Endothelial cell of umbilical vein (primary cell): ENCODE measurements around the gene RAB17. TPM values are rescaled to one million over a fixed set of nuclear protein-coding genes. Genes with fewer than 3 reads are reported as not detected.

ENCODE experiments used
- BruUV-seq: library from RNA; stranded (reverse); fragments of 400-500 nt; replicated peaks from 2 replicates; lab custom pipeline; 2021; lab: Mats Ljungman, UMichigan
- CTCF ChIA-PET: fragments of 300-600, 350-600 bp; sonication (Branson Sonifier 250); formaldehyde crosslinking; loops from one replicate; lab custom pipeline; 2021; ENCODE audit warnings: antibody characterized with exemption, inconsistent platforms; lab: Charles Lee
- POLR2A ChIA-PET: fragments of 300-600, 350-600 bp; sonication (Branson Sonifier 250); formaldehyde crosslinking; loops from one replicate; lab custom pipeline; 2021; ENCODE audit warnings: antibody characterized with exemption, inconsistent platforms; lab: Charles Lee
- DNase-seq: peaks from one replicate; pipeline ENCODE4 v3.0.0-alpha.2; 2011; ENCODE audit warnings: low read depth, low spot score
- FAIRE-seq: peaks from 2 replicates; lab custom pipeline; 2011; peaks lifted over from hg19 to GRCh38; lab: Jason Lieb, UNC
- H2AFZ ChIP-seq: 2 replicates; pipeline ENCODE4 v1.6.0; 2012; ENCODE audit warnings: low read depth, low read length, control low read depth, inconsistent platforms
- H3K27ac ChIP-seq: 2 replicates; pipeline ENCODE4 v1.5.1; 2011; ENCODE audit warnings: low read depth, mild to moderate bottlenecking, control low read depth, low read length, moderate library complexity; ENCODE audit not compliant: insufficient read depth
- H3K27me3 ChIP-seq, 2 experiments: 2 replicates each; pipeline versions ENCODE4 v1.6.0 to v1.6.1; 2011; ENCODE audit warnings: low read length in 2 of 2, mixed read lengths in 1 of 2; ENCODE audit not compliant: control insufficient read depth in 2 of 2, insufficient read depth in 2 of 2
- H3K36me3 ChIP-seq, 2 experiments: 2 replicates in 1 of 2; 3 replicates in 1 of 2; pipeline ENCODE4 v1.5.1; 2011; ENCODE audit warnings: low read length in 2 of 2, mild to moderate bottlenecking in 1 of 2, moderate library complexity in 1 of 2; ENCODE audit not compliant: control insufficient read depth in 2 of 2, insufficient read depth in 2 of 2; ENCODE audit errors: extremely low read depth in 1 of 2
- H3K4me1 ChIP-seq: 3 replicates; pipeline ENCODE4 v1.5.1; 2011; ENCODE audit warnings: mild to moderate bottlenecking, low read length; ENCODE audit not compliant: control insufficient read depth, insufficient read depth; ENCODE audit errors: extremely low read depth
- H3K4me2 ChIP-seq: 2 replicates; pipeline ENCODE4 v1.6.1; 2011; ENCODE audit warnings: low read length, control low read depth, mixed read lengths; ENCODE audit not compliant: insufficient read depth
- H3K4me3 ChIP-seq, 3 experiments: fragments of 200-600 bp in 1 of 3; sonication (generic), shearing (Covaris generic) in 1 of 3; replicated peaks in 1 of 3; 2 replicates each; pipeline ENCODE4 v1.5.1; 2011 to 2016; ENCODE audit warnings: control low read depth in 3 of 3, low read length in 3 of 3, mild to moderate bottlenecking in 2 of 3, inconsistent platforms in 1 of 3, low read depth in 1 of 3, moderate library complexity in 1 of 3; ENCODE audit not compliant: insufficient read depth in 1 of 3
- H3K79me2 ChIP-seq: 2 replicates; pipeline ENCODE4 v1.6.0; 2012; ENCODE audit warnings: low read length, inconsistent platforms; ENCODE audit not compliant: control insufficient read depth, insufficient read depth
- H3K9ac ChIP-seq: replicated peaks from 2 replicates; pipeline ENCODE3; 2011; ENCODE audit warnings: low read length, control low read depth; ENCODE audit not compliant: insufficient read depth; ENCODE audit errors: extremely low read depth
- H3K9me1 ChIP-seq: replicated peaks from 3 replicates; pipeline ENCODE4 v1.6.0; 2011; ENCODE audit warnings: mild to moderate bottlenecking, low read length; ENCODE audit not compliant: control insufficient read depth, insufficient read depth; ENCODE audit errors: extremely low read depth
- H3K9me3 ChIP-seq: replicated peaks from 2 replicates; pipeline ENCODE4 v1.5.1; 2012; ENCODE audit warnings: low read length, inconsistent platforms; ENCODE audit not compliant: control insufficient read depth, insufficient read depth
- H4K20me1 ChIP-seq: replicated peaks from 2 replicates; pipeline ENCODE3; 2011; ENCODE audit warnings: mild to moderate bottlenecking, low read length; ENCODE audit not compliant: control insufficient read depth, insufficient read depth; ENCODE audit errors: extremely low read depth
- CTCF ChIP-seq, 2 donors: IDR thresholded peaks; 1 replicate in 1 of 2; 2 replicates in 1 of 2; pipeline ENCODE4 v1.5.1; 2011; ENCODE audit warnings: low read length in 2 of 2, mild to moderate bottlenecking in 2 of 2, moderate library complexity in 2 of 2, control low read depth in 1 of 2, inconsistent platforms in 1 of 2, low read depth in 1 of 2; ENCODE audit not compliant: insufficient read depth in 1 of 2; ENCODE audit errors: extremely low read depth in 1 of 2
- EZH2 ChIP-seq: IDR thresholded peaks from 2 replicates; pipeline ENCODE4 v1.6.1; 2012; ENCODE audit warnings: borderline replicate concordance, low read depth, mild to moderate bottlenecking, moderate library complexity, low read length, inconsistent platforms; ENCODE audit not compliant: severe bottlenecking
- GATA2 ChIP-seq: IDR thresholded peaks from 2 replicates; pipeline ENCODE4 v1.7.0; 2011; ENCODE audit warnings: low read depth, mild to moderate bottlenecking, moderate library complexity, mixed read lengths, low read length; ENCODE audit not compliant: insufficient read length, insufficient read depth
- JUN ChIP-seq: IDR thresholded peaks from 2 replicates; pipeline ENCODE4 v1.6.1; 2011; ENCODE audit warnings: borderline replicate concordance, low read depth; ENCODE audit not compliant: insufficient read length, insufficient read depth
- MYC ChIP-seq: IDR thresholded peaks from one replicate; pipeline ENCODE4 v1.6.1; 2011; ENCODE audit warnings: mild to moderate bottlenecking, low read depth, low read length
- POLR2AphosphoS5 ChIP-seq: IDR thresholded peaks from 2 replicates; pipeline ENCODE4 v1.6.1; 2012; ENCODE audit warnings: low read depth, mild to moderate bottlenecking, control low read depth, low read length, moderate library complexity; ENCODE audit not compliant: insufficient read depth
- dilution Hi-C: fragments of 300-500 bp; cut with MboI; formaldehyde crosslinking; loops from one replicate; pipeline ENCODE4 v1.15.0; 2019; ENCODE audit warnings: low sequenced_read_pairs; ENCODE audit not compliant: extremely low pct_ligation_motif_present
- intact Hi-C: fragments of 100-400 bp; cut with micrococcal nuclease; formaldehyde crosslinking; loops from one replicate; pipeline ENCODE4 v1.10.0; 2022
- polyA plus RNA-seq, 4 experiments: library from polyadenylated mRNA; depleted of rRNA in 3 of 4; stranded (reverse) in 3 of 4; unstranded in 1 of 4; fragments of >200 nt; gene quantifications; 2 replicates each; pipeline versions ENCODE4 v1.2.1 to v1.2.3, GENCODE V29; 2011 to 2012; ENCODE audit warnings: missing spikeins in 1 of 4
- total RNA-seq: library from RNA; stranded (reverse); gene quantifications from 2 replicates; pipeline ENCODE4 v1.2.3, GENCODE V29; 2021

RAB17 gene
- total and polyA plus RNA-seq, 2 donors (not counting 3 experiments of a cell fraction or from before 2014, with no cell fraction given): 0.41 to 0.77 TPM

DNA sequence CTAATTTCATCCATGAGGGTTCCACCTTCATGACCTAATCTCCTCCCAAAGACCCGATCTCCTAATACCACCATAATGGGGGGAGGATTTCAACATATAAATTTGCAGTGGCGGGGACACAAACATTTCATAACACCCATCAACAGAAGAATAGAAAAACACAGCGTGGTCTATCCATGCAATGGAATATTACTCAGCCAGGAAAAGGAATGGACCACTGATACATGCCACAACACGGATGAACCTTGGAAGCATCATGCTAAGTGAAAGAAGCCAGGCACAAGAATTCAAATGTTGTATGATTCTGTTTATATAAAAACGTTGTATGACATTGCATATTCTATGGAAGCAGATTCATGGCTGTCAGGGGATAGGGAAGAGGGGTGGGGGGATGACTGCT lies 21.5 kb downstream of the RAB17 start:
- TF ChIP-seq EZH2 (no peak), MYC (no peak), JUN (no peak), POLR2AphosphoS5 (no peak), CTCF (IDR thresholded peaks at IDR 0.05; ENCODE audit: extremely low read depth in 1 of 2, insufficient read depth in 1 of 2, low read depth in 1 of 2, low read length in 2 of 2) (no peak), GATA2 (no peak)
- dilution Hi-C loops (no loop called here), intact Hi-C loops (no loop called here)
- Histone ChIP-seq H3K4me2 (no peak overlapping the region), H4K20me1 (no peaks in the 10 kb centered on the region), H3K9me3 (no peaks in the 10 kb centered on the region), H2AFZ (no peak overlapping the region), H3K36me3 (no peaks in the 10 kb centered on the region), H3K27ac (no peak overlapping the region), H3K9me1 (no peaks in the 10 kb centered on the region), H3K4me3 (no peak overlapping the region), H3K9ac (no peak overlapping the region), H3K79me2 (no peaks in the 10 kb centered on the region), H3K4me1 (no peaks in the 10 kb centered on the region), H3K27me3 (no peaks in the 10 kb centered on the region)
- BruUV-seq: no TSS peak
- no peak for FAIRE-seq
- DNase-seq: no peak
- CTCF ChIA-PET: no interaction called here
- POLR2A ChIA-PET: no interaction called here
